Measurements from ENCODE around the gene STKLD1. TPM values are rescaled to one million over a fixed set of nuclear protein-coding genes. Genes with fewer than 3 reads are reported as not detected.
"Not testable (repeated sequence)": the region's sequence is repeated elsewhere in the genome, so short reads cannot be mapped to it uniquely, and the experiment has no call there.

STKLD1 gene
- total RNA-seq, 1 experiment from 2014 or later = 0.17 TPM

DNA sequence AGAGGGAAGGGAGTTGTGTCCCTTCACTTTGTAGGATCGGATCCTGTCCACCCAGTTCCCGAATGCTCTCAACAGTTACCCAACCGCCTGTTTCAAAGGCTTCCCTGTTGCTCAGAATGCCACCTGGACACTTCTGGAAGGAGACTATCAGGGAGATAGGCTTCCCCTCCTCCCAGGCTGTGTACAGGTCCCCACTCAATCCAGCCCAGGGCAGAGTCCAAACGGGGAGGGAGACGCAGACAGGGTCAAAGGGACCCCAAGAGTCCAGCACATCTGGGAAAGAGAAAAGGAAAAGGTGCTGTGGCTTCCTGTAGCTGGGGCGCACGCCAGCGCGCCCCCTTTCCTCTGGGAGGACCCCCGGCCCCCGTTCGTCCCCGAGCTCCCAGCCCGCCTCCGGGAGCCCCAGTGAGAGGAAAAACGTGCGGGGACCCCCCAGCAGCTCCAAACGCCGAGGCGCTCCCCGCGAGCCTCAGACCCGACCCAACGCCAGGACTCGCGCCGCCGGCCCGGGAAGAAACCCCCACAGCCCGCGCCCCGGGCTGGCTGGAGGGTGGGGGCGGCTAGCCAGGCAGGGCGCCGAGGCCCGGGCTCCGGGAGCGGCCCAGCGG lies 946 bp upstream of the STKLD1 start:
- DNase-seq (ENCODE audit: low read depth) = no peak

DNA sequence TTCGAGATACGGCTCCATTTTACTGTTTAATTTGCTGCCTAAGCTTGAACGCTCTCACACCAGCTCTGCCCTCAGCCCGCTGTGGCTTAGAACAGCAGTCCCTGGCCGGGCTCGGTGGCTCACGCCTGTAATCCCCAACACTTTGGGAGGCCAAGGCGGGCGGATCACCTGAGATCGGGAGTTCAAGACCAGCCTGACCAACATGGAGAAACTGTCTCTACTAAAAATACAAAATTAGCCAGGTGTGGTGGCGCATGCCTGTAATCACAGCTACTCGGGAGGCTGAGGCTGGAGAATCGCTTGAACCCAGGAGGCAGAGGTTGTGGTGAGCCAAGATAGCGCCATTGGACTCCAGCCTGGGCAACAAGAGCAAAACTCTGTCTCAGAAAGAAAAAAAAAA lies 1.1 kb downstream of the STKLD1 start:
- DNase-seq (ENCODE audit: low read depth) = not testable (repeated sequence)
- in situ Hi-C loops (cut with HindIII; ENCODE audit: low pct_unique_long_range_greater_than_20kb, low sequenced_read_pairs) = loop anchor here (5.0 kb wide), 1 partner anchor 90 kb away; no protein-coding TSS in a partner anchor

More for the DNA sequence above, 946 bp upstream of the STKLD1 start:
- in situ Hi-C loops (cut with HindIII; ENCODE audit: low pct_unique_long_range_greater_than_20kb, low sequenced_read_pairs) = loop anchor here (5.0 kb wide), 1 partner anchor 92 kb away; no protein-coding TSS in a partner anchor

DNA sequence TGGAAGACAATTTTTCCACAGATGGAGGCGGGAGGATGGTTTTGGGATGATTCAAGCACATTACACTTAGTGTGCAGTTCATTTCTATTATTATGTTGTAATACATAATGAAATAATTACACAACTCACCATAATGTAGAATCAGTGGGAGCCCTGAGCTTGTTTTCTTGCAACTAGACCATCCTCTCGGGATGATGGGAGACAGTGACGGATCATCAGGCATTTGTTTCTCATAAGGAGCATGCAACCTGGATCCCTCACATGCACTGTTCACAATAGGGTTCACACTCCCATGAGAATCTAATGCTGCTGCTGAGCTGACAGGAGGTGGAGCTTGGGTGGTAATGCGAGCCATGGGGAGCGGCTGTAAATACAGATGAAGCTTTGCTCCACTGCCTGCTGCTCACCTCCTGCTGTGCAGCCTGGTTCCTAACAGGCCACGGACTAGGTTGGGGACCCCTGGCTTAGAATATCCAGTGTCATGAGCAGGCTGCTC lies 1.6 kb downstream of the STKLD1 start:
- in situ Hi-C loops (cut with HindIII; ENCODE audit: low pct_unique_long_range_greater_than_20kb, low sequenced_read_pairs) = loop anchor here (5.0 kb wide), 1 partner anchor 90 kb away; no protein-coding TSS in a partner anchor
- DNase-seq (ENCODE audit: low read depth) = no peak

DNA sequence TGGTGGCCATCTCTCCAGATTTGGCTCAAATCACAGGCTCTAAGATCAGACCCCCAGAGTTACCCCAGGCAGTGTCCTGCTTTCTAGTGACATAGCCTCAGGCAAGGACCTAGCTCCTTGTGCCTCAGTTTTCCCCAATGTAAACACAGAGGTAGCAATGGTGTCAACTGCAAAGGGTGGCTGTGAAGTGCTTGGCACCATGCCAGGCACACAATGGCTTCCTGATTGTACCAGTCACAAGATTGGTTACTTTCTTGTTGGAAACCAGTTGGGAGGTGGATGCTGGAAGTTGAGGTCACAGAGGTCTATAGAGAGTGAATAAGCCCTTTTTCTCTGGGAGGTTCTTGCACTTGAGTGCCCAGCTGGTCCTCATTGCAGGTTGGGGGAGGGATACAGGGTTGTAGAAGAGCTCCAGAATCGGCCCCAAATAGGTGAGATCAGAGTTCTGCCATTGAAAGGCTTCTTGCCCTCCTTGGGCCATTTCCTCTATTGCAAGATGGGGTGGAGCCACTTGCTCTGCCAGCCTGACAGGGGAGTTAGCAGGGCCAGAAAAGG lies 2.3 kb downstream of the STKLD1 start:
- in situ Hi-C loops (cut with HindIII; ENCODE audit: low pct_unique_long_range_greater_than_20kb, low sequenced_read_pairs) = loop anchor here (5.0 kb wide), 1 partner anchor 89 kb away; no protein-coding TSS in a partner anchor
- DNase-seq (ENCODE audit: low read depth) = no peak

DNA sequence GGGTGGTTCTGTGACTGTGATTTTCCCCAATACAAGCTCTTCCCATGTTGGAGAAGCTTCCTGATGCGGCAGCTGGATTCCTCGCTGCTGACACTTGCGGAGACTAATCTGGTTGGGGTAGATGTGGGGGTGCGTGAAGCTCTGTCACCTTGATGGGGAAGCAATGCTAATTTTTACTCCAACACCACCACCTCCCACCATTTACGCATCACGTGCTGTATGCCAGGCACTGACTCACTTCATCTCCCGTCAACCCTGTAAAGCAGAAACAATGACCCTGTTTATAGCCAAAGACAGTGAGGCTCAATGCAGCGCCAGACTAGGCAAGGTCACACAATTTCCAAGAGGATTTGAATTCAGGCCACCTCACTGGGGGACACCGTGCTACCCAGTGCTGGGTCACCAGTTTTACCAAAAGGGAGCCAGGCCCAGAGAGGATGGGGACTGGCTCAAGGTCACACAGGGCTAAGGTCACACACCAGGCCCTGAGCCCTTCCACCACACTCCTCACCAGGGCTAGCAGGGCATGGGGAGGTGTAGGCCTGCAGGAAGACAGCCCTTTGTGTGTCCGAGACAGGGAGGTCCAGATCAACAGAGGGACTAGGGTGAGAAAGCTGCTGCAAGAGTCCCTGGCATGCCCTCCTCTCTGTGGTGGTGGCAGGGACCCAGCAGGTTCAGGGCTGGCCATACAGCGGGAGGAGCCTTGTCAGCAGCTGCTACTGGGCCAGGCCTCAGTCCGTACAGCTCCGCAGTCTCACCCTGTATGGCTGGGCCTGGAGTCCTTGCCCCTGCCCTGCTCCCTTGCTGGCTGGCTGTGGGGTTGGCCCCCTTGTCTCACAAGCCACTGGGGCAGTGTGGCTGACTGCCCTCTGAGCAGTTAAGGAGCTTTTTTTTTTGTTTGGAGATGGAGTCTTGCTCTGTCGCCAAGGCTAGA lies 3.3 kb downstream of the STKLD1 start:
- no peak for DNase-seq (ENCODE audit: low read depth)
- in situ Hi-C loops (cut with HindIII; ENCODE audit: low pct_unique_long_range_greater_than_20kb, low sequenced_read_pairs) = loop anchor here (5.0 kb wide), 1 partner anchor 88 kb away; no protein-coding TSS in a partner anchor

DNA sequence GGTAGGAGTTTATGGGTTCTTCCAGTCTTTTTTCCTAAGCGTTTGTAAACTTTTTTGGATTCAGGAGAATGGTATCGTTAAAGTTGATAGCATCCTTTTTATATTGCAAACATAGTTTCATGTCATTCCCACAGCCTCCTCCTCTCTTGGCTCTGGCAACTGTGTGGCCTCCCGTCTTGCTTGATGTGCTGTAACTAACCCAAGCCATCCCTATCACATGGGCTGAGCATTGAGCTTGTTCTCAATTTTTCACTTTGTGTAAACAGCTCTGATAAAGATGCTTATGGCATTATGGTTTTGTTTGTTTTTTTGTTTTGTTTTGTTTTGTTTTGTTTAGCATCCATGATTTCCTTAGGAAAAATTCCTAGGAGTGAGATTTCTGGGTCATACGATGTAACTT lies 4.6 kb downstream of the STKLD1 start:
- in situ Hi-C loops (cut with HindIII; ENCODE audit: low pct_unique_long_range_greater_than_20kb, low sequenced_read_pairs) = no loop called here

DNA sequence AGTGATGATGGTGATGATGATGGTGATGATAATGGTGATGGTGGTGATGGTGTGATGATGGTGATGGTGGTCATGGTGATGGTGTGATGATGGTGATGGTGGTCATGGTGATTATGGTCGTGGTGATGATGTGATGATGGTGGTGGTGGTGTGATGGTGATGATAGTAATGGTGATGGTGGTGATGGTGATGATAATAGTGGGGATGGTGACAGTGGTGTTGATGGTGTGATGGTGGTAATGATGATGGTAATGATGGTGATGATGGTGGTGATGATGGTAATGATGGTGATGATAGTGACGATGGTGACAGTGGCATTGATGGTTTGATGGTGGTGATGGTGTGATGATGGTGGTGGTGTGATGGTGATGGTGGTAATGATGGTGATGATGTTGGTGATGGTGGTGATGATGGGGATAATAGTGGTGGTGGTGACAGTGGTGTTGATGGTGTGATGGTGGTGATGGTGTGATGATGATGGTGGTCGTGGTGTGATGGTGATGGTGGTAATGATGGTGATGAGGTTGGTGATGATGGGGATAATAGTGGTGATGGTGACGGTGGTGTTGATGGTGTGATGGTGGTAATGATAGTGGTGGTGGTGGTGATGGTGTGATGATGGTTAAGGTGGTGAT lies 6.5 kb downstream of the STKLD1 start:
- in situ Hi-C loops (cut with HindIII; ENCODE audit: low pct_unique_long_range_greater_than_20kb, low sequenced_read_pairs) = no loop called here

More for the DNA sequence above, 4.6 kb downstream of the STKLD1 start:
- DNase-seq (ENCODE audit: low read depth) = no peak

DNA sequence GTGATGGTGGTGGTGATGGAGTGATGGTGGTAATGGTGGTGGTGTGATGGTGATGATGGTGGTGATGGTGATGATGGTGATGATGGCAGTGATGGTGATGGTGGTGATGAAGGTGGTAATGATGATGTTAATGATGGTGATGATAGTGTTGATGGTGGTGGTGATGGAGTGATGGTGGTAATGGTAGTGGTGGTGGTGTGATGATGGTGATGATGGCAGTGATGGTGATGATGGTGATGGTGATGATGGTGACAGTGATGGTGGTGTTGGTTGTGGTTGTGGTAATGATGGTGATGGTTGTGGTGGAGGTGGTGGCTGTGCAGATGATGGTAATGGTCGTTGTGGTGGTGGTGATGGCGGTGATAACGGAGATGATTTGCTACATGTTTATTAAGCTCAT lies 7.3 kb downstream of the STKLD1 start:
- in situ Hi-C loops (cut with HindIII; ENCODE audit: low pct_unique_long_range_greater_than_20kb, low sequenced_read_pairs) = no loop called here
- no peak for DNase-seq (ENCODE audit: low read depth)

More for the DNA sequence above, 6.5 kb downstream of the STKLD1 start:
- no peak for DNase-seq (ENCODE audit: low read depth)

DNA sequence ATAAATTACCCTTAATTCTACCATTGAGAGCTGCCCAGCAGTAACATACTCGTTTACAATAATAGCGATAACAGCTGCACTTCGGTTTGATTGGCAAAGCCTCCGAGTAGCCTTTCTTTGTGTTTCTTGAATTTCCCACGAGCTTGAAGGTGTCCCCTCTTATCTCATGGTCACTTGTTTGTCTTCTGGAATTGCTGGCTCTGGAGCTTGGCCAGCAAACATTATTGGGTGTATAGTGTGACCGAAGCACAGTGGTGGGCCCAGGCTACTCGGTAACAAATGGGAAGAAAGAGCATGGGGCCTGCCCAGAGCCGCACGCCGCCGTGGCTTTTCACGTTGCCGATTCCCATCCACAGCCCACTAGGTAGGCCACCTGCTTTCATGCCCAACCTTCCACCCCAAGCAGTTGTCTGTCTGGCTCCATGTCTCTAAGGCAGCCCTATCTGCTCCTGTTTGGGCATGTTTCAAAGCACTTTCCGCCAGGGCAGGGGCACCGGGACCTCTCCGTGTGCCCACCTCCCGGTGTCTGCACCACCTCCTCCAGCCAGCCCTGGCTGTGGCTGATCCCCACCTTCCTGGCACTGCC lies 8.7 kb downstream of the STKLD1 start:
- in situ Hi-C loops (cut with HindIII; ENCODE audit: low pct_unique_long_range_greater_than_20kb, low sequenced_read_pairs) = no loop called here
- no peak for DNase-seq (ENCODE audit: low read depth)

DNA sequence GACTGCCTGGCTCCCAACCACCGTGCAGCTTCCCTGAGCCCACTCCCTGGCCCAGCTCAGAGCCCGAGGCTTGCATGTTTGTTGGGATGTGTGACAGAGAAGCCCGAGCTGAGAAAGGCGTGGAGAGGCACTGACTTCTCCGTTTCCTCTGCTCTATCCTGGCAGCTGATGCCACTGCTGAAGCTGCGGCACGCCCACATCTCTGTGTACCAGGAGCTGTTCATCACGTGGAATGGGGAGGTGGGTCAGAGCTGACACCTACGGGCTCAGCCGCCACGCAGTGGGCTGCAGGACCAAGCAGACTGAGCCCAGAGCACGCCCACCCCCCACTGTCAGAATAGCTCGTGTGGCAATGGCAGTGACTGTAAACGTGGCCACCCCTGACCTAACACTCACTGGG lies 9.3 kb downstream of the STKLD1 start:
- in situ Hi-C loops (cut with HindIII; ENCODE audit: low pct_unique_long_range_greater_than_20kb, low sequenced_read_pairs) = no loop called here
- DNase-seq (ENCODE audit: low read depth) = no peak

DNA sequence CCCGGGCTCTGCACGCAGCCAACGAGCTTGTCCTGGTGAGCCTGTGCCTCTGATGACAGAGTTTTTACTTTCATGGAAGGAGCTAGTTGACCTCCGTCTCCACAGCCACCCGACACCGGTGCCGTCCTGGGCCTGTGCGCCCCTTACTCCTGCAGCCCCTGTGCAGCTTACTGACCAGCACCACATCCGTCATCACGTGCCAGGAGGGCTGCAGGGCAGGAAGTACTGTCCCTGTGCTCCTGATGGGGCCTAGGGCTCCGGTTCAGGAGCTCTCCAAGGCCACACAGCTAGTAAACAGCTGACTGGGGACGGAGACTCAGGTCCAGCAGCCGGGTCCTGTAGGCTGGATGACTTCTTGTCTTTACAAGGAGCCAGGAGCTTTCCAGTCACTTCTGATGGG lies 10.2 kb downstream of the STKLD1 start:
- in situ Hi-C loops (cut with HindIII; ENCODE audit: low pct_unique_long_range_greater_than_20kb, low sequenced_read_pairs) = no loop called here
- DNase-seq (ENCODE audit: low read depth) = no peak

DNA sequence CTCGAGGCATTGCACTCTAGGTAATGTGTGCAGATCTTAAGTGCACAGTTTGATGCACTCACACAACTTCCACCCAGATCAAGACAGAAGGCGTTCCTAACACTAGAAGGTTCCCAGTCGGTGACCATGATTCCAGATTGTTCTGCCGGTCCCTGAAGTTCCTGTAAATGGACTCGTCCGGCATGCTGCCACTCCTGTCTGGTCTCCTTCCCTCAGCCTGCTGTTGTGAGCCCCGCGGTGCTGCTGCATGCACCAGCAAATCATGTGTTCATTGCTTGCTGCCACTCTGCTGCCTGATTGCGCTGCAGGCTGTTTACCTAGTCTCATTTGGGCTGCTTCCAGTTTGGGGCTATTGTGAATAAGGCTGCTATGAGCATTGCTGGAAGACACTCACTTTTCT lies 11.5 kb downstream of the STKLD1 start:
- in situ Hi-C loops (cut with HindIII; ENCODE audit: low pct_unique_long_range_greater_than_20kb, low sequenced_read_pairs) = no loop called here
- no peak for DNase-seq (ENCODE audit: low read depth)

DNA sequence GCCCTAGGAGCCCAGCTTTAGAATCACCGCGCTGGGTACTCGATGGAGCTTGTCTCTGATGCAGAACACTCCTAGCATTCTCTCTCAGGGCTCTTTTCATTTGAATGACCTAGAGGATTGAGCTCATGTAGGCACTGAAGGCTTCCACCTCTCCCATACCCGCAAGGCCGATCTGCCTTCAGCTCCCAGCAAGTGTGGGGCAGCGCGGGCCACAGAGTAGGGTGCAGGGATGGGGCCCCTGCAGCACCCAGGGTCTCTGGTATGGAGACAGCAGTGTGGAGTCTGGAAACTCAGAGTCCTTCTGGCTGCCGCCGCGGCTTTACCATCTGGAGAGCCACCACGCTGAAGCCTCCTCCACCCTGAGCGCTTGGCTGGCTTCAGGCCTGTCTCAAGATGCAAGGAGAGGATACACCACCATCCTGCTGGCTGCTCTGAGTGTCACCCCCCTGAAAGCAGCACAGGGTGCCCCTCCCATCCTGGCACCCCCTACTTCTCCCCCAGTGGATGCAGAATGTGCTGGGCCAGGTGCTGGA lies 12.9 kb downstream of the STKLD1 start:
- in situ Hi-C loops (cut with HindIII; ENCODE audit: low pct_unique_long_range_greater_than_20kb, low sequenced_read_pairs) = no loop called here
- no peak for DNase-seq (ENCODE audit: low read depth)

DNA sequence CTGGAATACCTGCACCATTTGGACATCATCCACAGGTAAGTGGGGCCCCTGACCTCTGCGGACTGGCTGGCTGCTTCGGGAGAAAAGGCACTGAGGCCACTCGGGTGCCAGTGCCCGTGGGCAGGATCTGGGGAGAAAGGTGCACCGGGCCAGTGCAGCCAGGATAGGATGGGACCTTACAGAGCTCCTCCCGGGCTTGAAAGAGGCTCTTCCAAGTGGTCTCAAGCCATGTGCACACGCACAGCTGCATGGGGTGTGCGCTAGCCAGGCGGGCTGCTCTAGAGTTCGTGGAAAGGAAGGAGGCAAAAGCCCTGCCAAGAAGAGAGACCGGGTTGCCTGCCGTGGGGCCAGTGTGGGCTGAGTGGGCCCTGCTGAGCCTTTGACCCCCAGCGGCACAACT lies 13.4 kb downstream of the STKLD1 start:
- in situ Hi-C loops (cut with HindIII; ENCODE audit: low pct_unique_long_range_greater_than_20kb, low sequenced_read_pairs) = no loop called here
- DNase-seq (ENCODE audit: low read depth) = no peak

DNA sequence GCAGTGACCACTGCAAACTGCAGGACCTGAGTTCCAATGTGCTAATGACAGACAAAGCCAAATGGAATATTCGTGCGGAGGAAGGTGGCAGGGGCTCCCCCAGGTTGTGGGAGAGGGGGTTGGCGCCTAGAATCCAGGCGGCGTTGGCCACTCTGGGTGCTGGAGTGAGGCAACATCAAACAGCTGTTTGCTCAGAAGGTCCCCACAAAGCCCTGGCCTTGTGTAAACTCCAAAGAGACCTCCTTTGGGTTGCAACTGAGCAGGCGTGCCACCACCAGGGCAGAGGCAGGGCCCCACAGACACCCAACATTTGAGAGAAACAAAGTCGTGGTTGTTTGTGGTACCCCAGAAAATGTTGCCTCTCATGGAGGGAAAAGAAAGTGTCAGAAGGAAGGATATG lies 14.5 kb downstream of the STKLD1 start:
- in situ Hi-C loops (cut with HindIII; ENCODE audit: low pct_unique_long_range_greater_than_20kb, low sequenced_read_pairs) = no loop called here
- DNase-seq (ENCODE audit: low read depth) = no peak

DNA sequence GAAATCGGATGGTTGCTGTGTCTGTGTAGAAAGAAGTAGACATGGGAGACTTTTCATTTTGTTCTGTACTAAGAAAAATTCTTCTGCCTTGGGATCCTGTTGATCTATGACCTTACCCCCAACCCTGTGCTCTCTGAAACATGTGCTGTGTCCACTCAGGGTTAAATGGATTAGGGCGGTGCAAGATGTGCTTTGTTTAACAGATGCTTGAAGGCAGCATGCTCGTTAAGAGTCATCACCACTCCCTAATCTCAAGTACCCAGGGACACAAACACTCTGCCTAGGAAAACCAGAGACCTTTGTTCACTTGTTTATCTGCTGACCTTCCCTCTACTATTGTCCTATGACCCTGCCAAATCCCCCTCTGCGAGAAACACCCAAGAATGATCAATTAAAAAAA lies 15.3 kb downstream of the STKLD1 start:
- DNase-seq (ENCODE audit: low read depth); in situ Hi-C loops (cut with HindIII; ENCODE audit: low pct_unique_long_range_greater_than_20kb, low sequenced_read_pairs): not testable (repeated sequence)

DNA sequence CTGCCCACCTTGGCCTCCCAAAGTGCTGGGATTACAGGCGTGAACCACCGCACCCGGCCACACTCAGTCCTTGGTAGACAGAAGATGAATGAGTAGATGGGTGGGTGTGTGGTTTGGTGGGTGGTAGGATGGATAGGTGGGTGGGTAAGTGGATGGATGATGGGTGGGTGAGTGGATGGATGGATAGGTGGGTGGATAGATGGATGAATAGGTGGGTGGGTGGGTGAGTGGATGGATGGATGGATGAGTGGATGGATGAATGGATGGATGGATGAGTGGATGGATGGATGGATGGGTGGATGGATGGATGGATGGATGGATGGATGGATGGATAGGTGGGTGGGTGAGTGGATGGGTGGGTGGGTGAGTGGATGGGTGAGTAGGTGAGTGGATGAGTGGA lies 16.1 kb downstream of the STKLD1 start:
- in situ Hi-C loops (cut with HindIII; ENCODE audit: low pct_unique_long_range_greater_than_20kb, low sequenced_read_pairs); DNase-seq (ENCODE audit: low read depth): not testable (repeated sequence)

DNA sequence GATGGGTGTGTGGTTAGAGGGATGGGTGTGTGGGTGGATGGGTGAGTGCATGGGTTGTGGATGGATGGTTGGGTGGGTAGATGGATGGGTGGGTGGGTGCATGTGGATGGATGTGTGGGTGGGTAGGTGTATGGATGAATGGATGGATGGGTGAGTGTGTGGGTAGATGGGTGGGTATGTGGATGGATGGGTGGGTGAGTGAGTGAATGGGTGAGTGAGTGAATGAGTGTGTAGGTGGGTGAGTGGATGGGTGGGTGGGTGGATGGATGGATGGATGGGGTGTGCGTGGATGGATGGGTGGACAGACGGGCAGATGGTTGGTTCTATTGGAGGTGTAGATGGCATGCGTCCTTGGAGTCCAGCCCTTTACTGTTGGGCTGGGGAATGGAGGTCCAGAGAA lies 17.2 kb downstream of the STKLD1 start:
- in situ Hi-C loops (cut with HindIII; ENCODE audit: low pct_unique_long_range_greater_than_20kb, low sequenced_read_pairs) = no loop called here
- DNase-seq (ENCODE audit: low read depth) = no peak

All from Caki2 (cell line).